NCI-H2107 treated with DMSO at 0.1 percent for 48 hours (cell line): ENCODE results near the gene ARF6.
"Not testable (repeated sequence)": the region's sequence is repeated elsewhere in the genome, so short reads cannot be mapped to it uniquely, and the experiment has no call there.

Experiments
- DNase-seq: peaks from one replicate; lab custom pipeline; 2025; ENCODE audit not compliant: unreplicated experiment; lab: John Stamatoyannopoulos, UW

Gene ARF6

DNA sequence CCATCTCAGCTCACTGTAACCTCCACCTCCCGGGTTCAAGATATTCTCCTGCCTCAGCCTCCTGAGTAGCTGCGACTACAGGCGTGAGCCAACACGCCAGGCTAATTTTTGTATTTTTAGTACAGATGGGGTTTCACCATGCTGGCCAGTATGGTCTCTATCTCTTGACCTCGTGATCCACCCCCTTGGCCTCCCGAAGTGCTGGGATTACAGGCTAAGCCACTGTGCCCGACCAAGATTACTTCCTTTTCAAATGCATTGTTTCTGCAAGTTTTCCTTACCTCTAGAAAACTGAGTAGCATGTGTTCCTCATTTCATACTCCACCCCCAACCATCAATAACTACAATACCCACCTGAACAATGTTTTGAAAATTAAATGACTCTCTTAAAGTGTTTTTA, 13.1 kb downstream of the ARF6 start:
- no peak for DNase-seq

- DNase-seq: no peak
These were observed 14.3 kb downstream of the ARF6 start for GRCh38 chr14:49907186-49907585.

GRCh38 chr14:49908433-49908782, 15.5 kb downstream of the ARF6 start:
- no peak for DNase-seq

DNA sequence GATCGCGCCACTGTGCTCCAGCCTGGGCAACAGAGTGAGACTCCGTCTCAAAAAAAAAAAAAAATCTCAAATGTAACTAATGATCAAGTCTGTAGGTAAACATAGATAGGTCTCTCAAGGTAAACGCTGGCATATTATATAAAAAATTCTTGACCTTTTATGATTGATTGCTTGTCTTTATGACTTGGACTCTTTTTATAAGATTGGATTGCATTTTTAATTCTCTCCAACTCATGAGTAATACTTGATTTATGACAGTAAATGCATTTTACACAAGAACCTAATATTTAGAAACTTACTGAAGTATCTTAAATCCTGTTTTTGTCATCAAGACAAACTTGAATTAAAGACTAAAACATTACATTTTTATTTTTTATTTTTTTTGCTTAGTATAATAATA, 16.1 kb downstream of the ARF6 start:
- no peak for DNase-seq

GRCh38 chr14:49915085-49915484, 22.2 kb downstream of the ARF6 start:
- no peak for DNase-seq

- DNase-seq: no peak
These were observed 25.8 kb downstream of the ARF6 start for GRCh38 chr14:49918706-49919105.

DNA sequence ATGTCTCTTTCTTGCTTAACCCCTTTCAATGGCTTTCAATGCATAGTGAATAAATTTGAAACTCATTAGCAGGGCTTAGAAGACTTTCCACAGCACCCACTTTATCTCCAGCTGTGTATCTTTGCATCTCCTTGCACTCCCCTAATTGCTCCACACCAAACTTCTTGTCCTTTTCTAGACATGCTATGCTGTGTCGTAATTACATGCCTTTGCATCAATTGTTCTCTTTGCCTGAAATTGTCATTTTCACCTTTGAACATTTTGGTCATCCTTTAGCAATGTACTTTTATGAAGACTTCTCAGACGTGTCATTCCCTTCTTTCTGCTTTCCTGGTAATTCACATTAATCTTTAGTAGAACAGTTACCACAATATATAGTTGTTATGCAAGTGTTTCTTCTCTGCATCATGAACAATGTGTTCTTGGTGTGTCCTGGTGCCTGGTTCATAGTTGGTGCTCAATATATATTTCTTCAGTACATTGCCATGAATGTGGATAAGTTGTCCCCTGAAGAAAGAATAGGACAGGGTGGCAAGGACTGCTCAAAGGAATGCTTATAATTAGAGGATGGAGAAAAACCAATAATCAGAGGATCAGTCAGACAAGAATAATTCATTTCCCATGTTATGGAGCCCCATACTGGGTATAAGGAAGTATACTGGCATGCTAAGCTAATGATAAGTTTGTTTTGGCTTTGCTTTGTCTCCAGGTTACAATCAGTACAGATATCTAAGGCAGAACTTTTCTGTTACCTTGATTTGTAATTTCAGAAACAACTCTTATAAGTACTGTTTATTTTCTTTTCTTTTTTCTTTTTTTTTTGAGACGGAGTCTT, 27.2 kb downstream of the ARF6 start:
- DNase-seq: no peak

DNA sequence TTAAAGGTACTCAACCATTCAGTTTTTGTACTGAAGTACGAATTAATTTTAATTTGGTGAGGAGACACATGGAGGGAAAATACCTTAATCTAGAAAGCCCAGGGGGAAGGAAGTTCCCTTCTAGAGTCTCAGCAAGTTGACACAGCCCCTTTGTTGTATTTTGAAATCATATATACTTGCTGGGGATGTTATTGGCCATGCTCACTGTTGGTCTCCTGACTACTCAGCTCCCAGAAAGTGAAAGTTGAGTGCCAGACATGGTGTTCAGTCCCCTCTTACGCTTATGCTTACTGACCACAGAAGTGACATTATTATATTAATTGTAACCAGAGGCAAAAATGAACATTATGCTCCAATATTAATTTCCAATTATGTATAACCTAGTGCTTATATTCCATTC, 28.1 kb downstream of the ARF6 start:
- peak; percentile 58 for DNase-seq

DNA sequence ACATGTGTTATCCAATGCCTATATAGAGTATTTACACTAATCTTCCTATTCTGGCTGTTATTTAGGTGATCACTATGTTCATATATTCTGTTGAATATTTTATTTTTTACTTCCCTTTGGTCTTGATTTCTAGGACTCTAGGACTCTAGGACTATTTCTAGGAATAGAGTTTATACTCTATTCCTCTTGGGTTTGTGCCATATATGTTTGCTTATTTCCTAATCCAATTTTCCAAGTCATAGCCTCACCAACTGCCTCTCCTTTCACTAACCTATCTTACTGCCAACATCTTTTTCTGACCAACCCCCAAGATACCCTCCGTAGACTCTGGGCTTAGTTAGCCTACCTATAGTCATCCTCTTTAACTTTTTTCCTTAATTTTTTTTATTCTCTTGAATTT, 28.5 kb downstream of the ARF6 start:
- peak; percentile 60 for DNase-seq

DNA sequence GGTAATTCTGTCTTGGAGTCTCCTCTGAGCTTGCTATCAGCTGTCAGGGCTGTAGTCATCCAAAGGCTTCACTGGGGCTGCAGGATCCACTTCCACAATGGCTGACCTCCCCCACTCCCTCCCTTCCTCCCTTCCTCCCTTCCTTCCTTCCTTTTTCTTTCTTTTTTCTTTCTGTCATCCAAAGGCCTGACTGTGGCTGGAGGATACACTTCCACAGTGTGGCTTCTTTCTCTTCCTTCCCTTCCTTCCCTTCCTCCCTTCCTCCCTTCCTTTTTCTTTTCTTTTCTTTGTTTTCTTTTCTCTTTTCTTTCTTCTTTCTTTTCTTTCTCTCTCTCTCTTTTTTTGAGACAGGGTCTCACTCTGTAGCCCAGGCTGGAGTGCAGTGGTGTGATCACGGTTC, 30.6 kb downstream of the ARF6 start:
- no peak for DNase-seq

- DNase-seq: no peak
These were observed 31.0 kb downstream of the ARF6 start for GRCh38 chr14:49923881-49924280.

GRCh38 chr14:49924852-49925251, 32.0 kb downstream of the ARF6 start:
- no peak for DNase-seq

DNA sequence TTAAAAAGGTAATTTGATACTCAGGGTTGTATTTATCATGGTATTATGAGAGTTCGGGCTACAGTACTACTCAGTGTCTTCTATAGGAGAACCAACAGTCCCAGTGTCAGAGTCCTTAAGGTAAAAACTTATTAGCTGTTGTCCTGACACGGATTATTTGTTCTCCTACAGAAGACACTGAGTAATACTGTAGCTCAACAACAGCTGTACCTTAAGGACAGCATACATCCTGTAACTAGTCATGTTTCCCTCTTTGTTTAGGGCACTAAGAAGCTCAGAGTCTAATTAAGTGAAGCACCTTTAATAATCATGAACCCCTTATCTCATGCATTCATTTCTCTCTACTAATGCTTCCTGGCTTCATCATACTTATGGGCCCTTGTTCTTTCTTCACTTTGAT, 33.9 kb downstream of the ARF6 start:
- DNase-seq: no peak

DNA sequence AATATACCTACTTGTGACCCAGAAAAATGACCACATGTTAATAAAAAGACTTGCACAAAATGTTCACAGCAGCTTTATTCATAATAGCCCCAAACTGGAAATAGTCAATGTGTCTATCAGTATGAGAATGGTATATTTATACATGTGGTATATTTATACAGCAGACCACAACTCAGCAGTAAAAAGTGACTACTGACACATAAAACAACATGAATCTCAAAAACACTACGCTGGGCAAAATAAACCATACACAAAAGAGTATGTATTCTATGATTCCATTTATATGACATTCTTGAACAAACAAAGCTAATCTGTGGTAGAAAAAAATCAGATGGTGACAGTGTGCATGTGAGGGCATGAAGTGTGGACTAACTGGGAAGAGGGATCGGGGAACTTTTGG, 35.1 kb downstream of the ARF6 start:
- DNase-seq: no peak

DNA sequence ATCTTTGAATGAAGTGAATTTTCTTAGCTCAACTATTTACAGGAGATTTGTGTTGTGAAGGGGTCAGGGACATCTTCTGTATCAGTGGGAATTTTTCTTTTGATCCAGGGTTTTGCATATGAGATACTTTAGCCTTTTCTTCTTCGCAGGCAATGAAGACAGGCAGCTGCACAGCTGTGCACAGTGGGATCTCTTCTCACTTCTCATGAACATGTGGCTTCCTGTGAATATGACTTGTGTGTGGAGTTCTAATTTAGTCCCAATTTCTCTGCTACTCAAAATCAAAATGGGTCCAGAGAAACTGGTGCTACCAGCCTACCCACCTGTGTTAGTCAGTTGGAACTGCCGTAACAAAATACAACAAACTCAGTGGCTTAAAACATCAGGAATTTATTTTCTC, 37.8 kb downstream of the ARF6 start:
- no peak for DNase-seq

DNA sequence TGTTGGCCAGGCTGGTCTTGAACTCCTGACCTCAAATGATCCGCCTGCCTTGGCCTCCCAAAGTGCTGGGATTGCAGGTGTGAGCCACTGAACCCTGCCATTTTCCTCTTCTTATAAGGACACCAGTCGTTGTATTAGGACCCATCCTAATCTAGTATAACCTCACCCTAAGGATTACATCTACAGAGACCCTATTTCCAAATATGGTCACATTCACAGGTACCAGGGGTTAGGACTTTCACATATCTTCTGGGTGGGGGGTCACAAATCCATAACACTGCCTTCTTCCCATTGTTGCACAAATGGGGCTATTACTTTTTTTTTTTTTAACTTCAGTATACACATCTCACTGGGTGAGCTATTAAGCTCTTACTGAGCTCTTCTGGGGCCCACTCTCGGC, 38.6 kb downstream of the ARF6 start:
- DNase-seq: no peak

- DNase-seq: no peak
These were observed 40.2 kb downstream of the ARF6 start for GRCh38 chr14:49933128-49933527.

DNA sequence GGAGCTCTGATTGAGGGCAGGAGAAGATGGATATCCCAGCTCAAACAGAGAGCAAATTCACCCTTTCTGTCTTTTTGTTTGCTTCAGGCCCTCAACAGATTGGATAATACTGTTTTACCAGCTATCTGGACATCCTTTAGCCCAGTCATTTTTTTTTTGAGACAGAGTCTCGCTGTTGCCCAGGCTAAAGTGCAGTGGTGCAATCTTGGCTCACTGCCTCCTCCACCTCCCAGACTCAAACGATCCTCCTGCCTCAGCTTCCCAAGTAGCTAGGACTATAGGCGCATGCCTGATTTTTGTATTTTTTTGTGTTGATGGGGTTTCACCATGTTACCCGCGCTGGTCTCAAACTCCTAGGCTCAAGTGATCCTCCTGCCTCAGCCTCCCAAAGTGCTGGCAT, 40.8 kb downstream of the ARF6 start:
- no peak for DNase-seq

DNA sequence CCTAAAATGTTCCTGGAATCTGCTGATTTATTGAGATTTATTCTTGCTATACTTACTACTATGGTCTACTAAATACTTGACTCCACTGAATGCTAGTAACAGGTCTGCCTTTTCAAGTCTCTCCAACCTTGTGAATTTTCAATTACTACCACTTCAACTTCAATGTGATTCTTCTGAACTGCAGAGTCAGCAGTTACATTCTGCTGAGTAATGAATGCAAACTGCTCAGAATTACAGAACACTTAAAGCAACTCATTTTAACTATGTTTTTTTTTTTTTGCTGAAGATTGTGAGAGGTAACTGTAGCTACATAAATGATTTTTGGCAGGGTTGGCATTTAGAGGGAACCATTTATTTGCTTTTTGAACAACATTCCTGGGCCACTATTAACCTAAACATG, 41.8 kb downstream of the ARF6 start:
- DNase-seq: no peak

DNA sequence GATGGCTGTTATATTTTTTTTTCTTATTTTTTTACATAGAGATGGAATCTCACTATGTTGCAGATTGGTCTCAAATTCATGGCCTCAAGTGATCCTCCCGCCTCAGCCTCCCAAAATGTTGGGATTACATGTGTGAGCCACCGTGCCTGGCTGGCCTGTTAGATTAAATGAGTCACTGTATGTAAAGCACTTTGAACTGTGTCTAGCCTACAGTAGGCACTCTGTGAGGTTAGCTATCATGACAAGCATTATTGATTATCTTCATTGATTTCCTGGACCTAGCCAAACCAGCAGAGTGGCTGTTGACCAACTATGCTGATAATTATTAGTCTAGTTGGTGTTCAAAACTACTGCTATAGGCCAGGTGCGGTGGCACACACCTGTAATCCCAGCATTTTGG, 42.6 kb downstream of the ARF6 start:
- no peak for DNase-seq

- DNase-seq: not testable (repeated sequence)
These were observed 43.4 kb downstream of the ARF6 start for GRCh38 chr14:49936246-49936645.

DNA sequence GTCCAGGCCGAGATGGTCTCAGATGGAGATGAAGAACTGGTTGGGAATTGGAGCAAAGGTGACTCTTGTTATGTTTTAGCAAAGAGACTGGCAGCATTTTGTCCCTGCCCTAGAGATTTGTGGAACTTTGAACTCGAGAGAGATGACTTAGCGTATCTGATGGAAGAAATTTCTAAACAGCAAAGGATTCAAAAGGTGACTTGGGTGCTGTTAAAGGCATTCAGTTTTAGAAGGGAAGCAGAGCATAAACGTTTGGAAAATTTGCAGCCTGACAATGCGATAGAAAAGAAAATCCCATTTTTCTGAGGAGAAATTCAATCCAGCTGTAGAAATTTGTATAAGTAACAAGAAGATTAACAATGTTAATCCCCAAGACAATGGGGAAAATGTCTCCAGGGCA, 44.0 kb downstream of the ARF6 start:
- DNase-seq: not testable (repeated sequence)

DNA sequence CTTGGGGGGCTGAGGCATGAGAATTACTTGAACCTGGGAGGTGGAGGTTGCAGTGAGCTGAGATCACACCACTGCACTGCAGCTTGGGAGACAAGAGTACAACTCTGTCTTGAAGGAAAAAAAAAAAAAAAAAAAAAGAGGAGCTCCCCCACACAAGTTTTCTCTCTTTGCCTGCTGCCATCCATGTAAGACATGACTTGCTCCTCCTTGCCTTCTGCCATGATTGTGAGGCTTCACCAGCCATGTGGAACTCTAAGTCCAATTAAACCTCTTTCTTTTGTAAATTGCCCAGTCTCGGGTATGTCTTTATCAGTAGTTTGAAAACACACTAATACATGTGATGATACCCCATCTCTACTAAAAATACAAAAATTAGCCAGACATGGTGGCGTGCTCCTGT, 46.3 kb downstream of the ARF6 start:
- not testable (repeated sequence) for DNase-seq
